ENCODE data around the gene ASF1B. TPM values are rescaled to one million over a fixed set of nuclear protein-coding genes. Genes with fewer than 3 reads are reported as not detected.
A peak's percentile ranks its signal among the peaks of the same experiment; 100 is the strongest.
"Not testable (repeated sequence)": the region's sequence is repeated elsewhere in the genome, so short reads cannot be mapped to it uniquely, and the experiment has no call there.

Gene ASF1B
- polyA plus RNA-seq, 1 experiment: 2.8 TPM

GRCh38 chr19:14149509-14149994 lies 13.2 kb upstream of the ASF1B start:
- H3K27ac ChIP-seq (ENCODE audit: low read depth, low read length): no peak overlapping the region
- no peak overlapping the region for H3K4me3 ChIP-seq (ENCODE audit: low read depth, low read length)
- ChIA-PET POLR2A (no interaction called here), CTCF (no interaction called here)
- H3K27me3 ChIP-seq (ENCODE audit: control insufficient read depth, insufficient read depth, low read length): no peaks in the 10 kb centered on the region
- no peaks in the 10 kb centered on the region for H3K9me3 ChIP-seq (ENCODE audit: control insufficient read depth, insufficient read depth, low read length)
- no peak for DNase-seq (ENCODE audit: low read depth, low spot score)
- TF ChIP-seq CTCF (IDR thresholded peaks at IDR 0.05; ENCODE audit: low read depth, low read length): no peak

- CTCF ChIA-PET: interaction anchor here (0.9 to 2.3 kb wide), 5 partner anchors 12 to 331 kb away, joined by 3 to 25 read pairs (median 4); partner anchors contain the start of gene ASF1B
- POLR2A ChIA-PET: interaction anchor here (1.0 kb wide), 1 partner anchor 12 kb away, joined by 3 read pairs; the partner anchor contains the start of gene ASF1B
- no peak overlapping the region for H3K4me3 ChIP-seq (ENCODE audit: low read depth, low read length)
- no peaks in the 10 kb centered on the region for H3K27me3 ChIP-seq (ENCODE audit: control insufficient read depth, insufficient read depth, low read length)
- DNase-seq (ENCODE audit: low read depth, low spot score): no peak
- no peak overlapping the region for H3K27ac ChIP-seq (ENCODE audit: low read depth, low read length)
- no peaks in the 10 kb centered on the region for H3K9me3 ChIP-seq (ENCODE audit: control insufficient read depth, insufficient read depth, low read length)
- no peak for TF ChIP-seq CTCF (IDR thresholded peaks at IDR 0.05; ENCODE audit: low read depth, low read length)
Measured at GRCh38 chr19:14148751-14149410, 12.5 kb upstream of the ASF1B start.

- Histone ChIP-seq H3K9me3 (ENCODE audit: control insufficient read depth, insufficient read depth, low read length) (no peaks in the 10 kb centered on the region), H3K4me3 (ENCODE audit: low read depth, low read length) (no peak overlapping the region), H3K27ac (ENCODE audit: low read depth, low read length) (no peak overlapping the region), H3K27me3 (ENCODE audit: control insufficient read depth, insufficient read depth, low read length) (no peaks in the 10 kb centered on the region)
- ChIA-PET POLR2A (interaction anchor here (1.0 kb wide), 1 partner anchor 11 kb away, joined by 3 read pairs; the partner anchor contains the start of gene ASF1B), CTCF (interaction anchor here (0.6 to 2.3 kb wide), 13 partner anchors 9 to 1145 kb away, joined by 3 to 25 read pairs (median 4); partner anchors contain the start of genes ASF1B and IL27RA)
- TF ChIP-seq CTCF (IDR thresholded peaks at IDR 0.05; ENCODE audit: low read depth, low read length): peak; percentile 89
- DNase-seq (ENCODE audit: low read depth, low spot score): peak; percentile 15
Measured at GRCh38 chr19:14147797-14148605, 11.6 kb upstream of the ASF1B start.

GRCh38 chr19:14146789-14147216 lies 10.4 kb upstream of the ASF1B start:
- peak; percentile 34 for DNase-seq (ENCODE audit: low read depth, low spot score)
- TF ChIP-seq CTCF (IDR thresholded peaks at IDR 0.05; ENCODE audit: low read depth, low read length): no peak
- Histone ChIP-seq H3K4me3 (ENCODE audit: low read depth, low read length) (no peak overlapping the region), H3K27me3 (ENCODE audit: control insufficient read depth, insufficient read depth, low read length) (no peaks in the 10 kb centered on the region), H3K9me3 (ENCODE audit: control insufficient read depth, insufficient read depth, low read length) (no peaks in the 10 kb centered on the region), H3K27ac (ENCODE audit: low read depth, low read length) (no peak overlapping the region)
- POLR2A ChIA-PET: interaction anchor here (0.7 kb wide), 1 partner anchor 10 kb away, joined by 3 read pairs; the partner anchor contains the start of gene ASF1B
- CTCF ChIA-PET: interaction anchor here (0.8 to 2.3 kb wide), 5 partner anchors 8 to 334 kb away, joined by 3 to 25 read pairs (median 5); partner anchors contain the start of gene ASF1B

GRCh38 chr19:14146169-14146568 lies 9.8 kb upstream of the ASF1B start:
- POLR2A ChIA-PET; H3K9me3 ChIP-seq (ENCODE audit: control insufficient read depth, insufficient read depth, low read length); DNase-seq (ENCODE audit: low read depth, low spot score); H3K27me3 ChIP-seq (ENCODE audit: control insufficient read depth, insufficient read depth, low read length); H3K4me3 ChIP-seq (ENCODE audit: low read depth, low read length); H3K27ac ChIP-seq (ENCODE audit: low read depth, low read length): not testable (repeated sequence)
- CTCF ChIA-PET: interaction anchor here (0.7 to 1.9 kb wide), 4 partner anchors 9 to 334 kb away, joined by 3 to 21 read pairs (median 6); partner anchors contain the start of gene ASF1B
